Measurements from ENCODE around the gene RTEL1. TPM values are rescaled to one million over a fixed set of nuclear protein-coding genes. Genes with fewer than 3 reads are reported as not detected.

Gene RTEL1
- total RNA-seq, 1 experiment from 2014 or later, result 8.4 TPM

- no peak for DNase-seq (ENCODE audit: low read depth, low spot score)
- in situ Hi-C loops (cut with HindIII; ENCODE audit: low pct_unique_long_range_greater_than_20kb, low sequenced_read_pairs), result no loop called here
Measured at GRCh38 chr20:63690898-63691710, 33.0 kb downstream of the RTEL1 start.

DNA sequence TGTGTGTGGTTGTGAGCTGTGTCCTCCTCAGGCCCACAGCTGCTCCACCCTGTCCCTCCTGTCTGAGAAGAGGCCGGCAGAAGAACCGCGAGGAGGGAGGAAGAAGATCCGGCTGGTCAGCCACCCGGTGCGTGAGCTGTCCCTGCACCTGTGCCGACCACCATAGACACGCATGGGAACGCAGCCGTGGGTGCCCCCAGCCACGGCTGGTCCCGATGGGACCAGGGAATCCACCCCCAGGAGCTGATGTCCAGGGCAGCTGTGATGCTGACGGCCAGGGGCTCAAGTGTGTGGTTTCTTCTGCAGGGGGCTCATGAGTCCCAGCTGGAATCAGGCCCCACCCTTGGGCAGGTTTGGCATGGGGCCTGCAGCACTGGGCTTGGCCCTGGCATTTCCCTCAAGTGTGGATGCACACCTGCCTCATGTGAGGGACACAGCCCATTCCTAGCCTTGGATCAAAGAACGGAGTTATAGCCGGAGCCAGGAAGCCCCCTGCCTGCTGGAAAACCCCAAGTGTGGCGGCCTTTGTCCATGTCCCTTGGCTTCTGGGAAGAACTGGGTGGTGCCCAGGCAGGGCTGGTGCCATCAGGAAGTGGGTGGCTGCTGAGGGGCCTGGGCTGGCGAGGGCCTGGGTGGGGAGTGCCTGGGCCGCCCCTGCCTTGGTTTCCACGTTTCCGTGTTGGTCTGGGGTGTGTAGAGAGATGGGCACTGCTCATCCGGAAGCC lies 33.8 kb downstream of the RTEL1 start:
- in situ Hi-C loops (cut with HindIII; ENCODE audit: low pct_unique_long_range_greater_than_20kb, low sequenced_read_pairs), result no loop called here
- no peak for DNase-seq (ENCODE audit: low read depth, low spot score)

- DNase-seq (ENCODE audit: low read depth, low spot score), result peak; percentile 34
- in situ Hi-C loops (cut with HindIII; ENCODE audit: low pct_unique_long_range_greater_than_20kb, low sequenced_read_pairs), result no loop called here
Measured at GRCh38 chr20:63692436-63693082, 34.4 kb downstream of the RTEL1 start.

- in situ Hi-C loops (cut with HindIII; ENCODE audit: low pct_unique_long_range_greater_than_20kb, low sequenced_read_pairs), result no loop called here
- DNase-seq (ENCODE audit: low read depth, low spot score), result no peak
Measured at GRCh38 chr20:63693083-63693732, 35.1 kb downstream of the RTEL1 start.

DNA sequence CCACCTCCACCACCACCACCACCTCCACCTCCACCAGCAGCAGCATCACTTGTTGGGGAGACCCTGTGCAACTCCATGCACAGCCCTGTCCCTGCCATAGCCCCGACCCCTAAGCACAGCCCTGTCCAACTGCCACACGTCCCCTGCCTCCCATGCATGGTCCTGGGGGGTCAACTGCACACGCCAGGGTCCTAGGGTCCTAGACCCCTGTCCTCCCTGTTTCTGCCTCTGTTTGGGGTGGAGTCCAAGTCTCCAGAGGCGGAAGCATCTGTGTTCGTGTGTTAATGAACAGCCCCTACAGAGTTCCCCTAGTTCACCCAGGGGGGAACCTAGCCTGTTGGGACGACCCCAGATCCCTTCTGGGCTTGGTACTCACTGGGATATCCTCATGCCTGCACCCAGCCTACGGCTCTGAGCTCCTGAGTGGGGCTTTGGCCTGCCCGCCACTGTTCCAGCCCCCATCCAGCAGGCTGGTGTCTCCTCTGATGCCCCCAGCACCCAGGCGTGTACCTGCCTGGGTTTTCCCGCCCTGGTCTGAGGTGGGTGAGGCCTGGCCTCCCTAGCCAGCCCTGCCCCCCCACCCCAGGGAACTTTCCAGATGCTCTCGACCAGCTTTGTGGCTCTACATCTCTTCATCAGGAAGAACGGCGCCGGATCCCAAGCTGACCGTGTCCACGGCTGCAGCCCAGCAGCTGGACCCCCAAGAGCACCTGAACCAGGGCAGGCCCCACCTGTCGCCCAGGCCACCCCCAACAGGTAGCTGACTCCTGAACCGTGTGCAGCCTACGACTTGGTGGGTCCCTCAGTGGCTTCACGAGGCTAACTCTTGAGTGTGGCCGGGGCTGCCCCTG lies 35.8 kb downstream of the RTEL1 start:
- no peak for DNase-seq (ENCODE audit: low read depth, low spot score)
- in situ Hi-C loops (cut with HindIII; ENCODE audit: low pct_unique_long_range_greater_than_20kb, low sequenced_read_pairs), result no loop called here

DNA sequence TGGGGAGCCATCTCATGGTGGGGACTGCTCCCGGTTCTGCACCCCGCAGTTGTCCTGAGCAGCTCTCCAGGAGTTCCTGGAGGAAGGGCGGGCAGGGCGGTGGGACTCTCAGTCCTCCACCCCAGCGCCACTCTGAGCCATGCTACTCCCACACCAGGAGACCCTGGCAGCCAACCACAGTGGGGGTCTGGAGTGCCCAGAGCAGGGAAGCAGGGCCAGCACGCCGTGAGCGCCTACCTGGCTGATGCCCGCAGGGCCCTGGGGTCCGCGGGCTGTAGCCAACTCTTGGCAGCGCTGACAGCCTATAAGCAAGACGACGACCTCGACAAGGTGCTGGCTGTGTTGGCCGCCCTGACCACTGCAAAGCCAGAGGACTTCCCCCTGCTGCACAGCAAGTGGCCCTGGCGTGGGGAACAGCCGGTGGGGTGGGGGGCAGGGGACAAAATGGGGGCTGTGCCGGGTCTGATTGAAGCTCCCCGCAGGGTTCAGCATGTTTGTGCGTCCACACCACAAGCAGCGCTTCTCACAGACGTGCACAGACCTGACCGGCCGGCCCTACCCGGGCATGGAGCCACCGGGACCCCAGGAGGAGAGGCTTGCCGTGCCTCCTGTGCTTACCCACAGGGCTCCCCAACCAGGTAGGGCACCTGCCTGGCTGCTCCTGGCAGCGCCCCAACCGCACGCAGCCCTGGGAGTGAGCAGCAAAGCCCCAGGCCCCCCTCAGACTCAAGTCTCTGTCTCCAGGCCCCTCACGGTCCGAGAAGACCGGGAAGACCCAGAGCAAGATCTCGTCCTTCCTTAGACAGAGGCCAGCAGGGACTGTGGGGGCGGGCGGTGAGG lies 36.7 kb downstream of the RTEL1 start:
- DNase-seq (ENCODE audit: low read depth, low spot score), result no peak
- in situ Hi-C loops (cut with HindIII; ENCODE audit: low pct_unique_long_range_greater_than_20kb, low sequenced_read_pairs), result no loop called here

DNA sequence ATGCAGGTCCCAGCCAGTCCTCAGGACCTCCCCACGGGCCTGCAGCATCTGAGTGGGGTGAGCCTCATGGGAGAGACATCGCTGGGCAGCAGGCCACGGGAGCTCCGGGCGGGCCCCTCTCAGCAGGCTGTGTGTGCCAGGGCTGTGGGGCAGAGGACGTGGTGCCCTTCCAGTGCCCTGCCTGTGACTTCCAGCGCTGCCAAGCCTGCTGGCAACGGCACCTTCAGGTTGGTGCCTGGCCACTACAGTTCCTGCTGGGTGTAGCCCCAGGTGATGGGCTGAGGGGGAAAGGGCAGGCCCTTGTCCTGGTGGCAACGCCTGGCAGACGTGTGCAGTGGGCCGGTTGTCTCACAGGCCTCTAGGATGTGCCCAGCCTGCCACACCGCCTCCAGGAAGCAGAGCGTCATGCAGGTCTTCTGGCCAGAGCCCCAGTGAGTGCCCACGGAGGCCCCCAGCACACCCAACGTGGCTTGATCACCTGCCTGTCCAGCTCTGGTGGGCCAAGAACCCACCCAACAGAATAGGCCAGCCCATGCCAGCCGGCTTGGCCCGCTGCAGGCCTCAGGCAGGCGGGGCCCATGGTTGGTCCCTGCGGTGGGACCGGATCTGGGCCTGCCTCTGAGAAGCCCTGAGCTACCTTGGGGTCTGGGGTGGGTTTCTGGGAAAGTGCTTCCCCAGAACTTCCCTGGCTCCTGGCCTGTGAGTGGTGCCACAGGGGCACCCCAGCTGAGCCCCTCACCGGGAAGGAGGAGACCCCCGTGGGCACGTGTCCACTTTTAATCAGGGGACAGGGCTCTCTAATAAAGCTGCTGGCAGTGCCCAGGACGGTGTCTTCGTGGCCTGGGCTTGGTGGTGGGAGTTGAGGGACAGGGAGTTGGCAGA lies 37.6 kb downstream of the RTEL1 start:
- no peak for DNase-seq (ENCODE audit: low read depth, low spot score)
- in situ Hi-C loops (cut with HindIII; ENCODE audit: low pct_unique_long_range_greater_than_20kb, low sequenced_read_pairs), result no loop called here

DNA sequence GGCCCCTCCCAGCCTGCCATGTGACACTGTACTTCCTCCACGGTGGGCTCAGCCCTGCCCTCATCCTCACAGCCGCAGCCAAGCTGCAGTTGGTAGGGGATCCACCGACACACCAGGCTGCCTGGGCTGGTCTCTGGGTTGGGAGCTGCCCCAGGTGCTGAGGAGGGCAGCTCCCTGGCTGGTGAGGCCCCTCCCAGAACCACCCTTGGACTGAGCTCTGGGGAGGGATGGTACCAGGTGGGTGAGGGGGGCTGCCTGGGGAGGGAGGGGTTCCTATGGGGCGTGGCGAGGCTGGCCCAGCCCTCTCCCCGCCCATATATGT lies 38.2 kb downstream of the RTEL1 start:
- no peak for DNase-seq (ENCODE audit: low read depth, low spot score)
- in situ Hi-C loops (cut with HindIII; ENCODE audit: low pct_unique_long_range_greater_than_20kb, low sequenced_read_pairs), result no loop called here

GRCh38 chr20:63696628-63697356 lies 38.7 kb downstream of the RTEL1 start, which contains the start of gene TNFRSF6B:
TSS of gene TNFRSF6B (plus strand) at chr20:63696652. CDS start at chr20:63696768, 116 bp downstream.
- in situ Hi-C loops (cut with HindIII; ENCODE audit: low pct_unique_long_range_greater_than_20kb, low sequenced_read_pairs), result no loop called here
- no peak for DNase-seq (ENCODE audit: low read depth, low spot score)

- DNase-seq (ENCODE audit: low read depth, low spot score), result no peak
- in situ Hi-C loops (cut with HindIII; ENCODE audit: low pct_unique_long_range_greater_than_20kb, low sequenced_read_pairs), result no loop called here
Measured at GRCh38 chr20:63697357-63697867, 39.3 kb downstream of the RTEL1 start.

DNA sequence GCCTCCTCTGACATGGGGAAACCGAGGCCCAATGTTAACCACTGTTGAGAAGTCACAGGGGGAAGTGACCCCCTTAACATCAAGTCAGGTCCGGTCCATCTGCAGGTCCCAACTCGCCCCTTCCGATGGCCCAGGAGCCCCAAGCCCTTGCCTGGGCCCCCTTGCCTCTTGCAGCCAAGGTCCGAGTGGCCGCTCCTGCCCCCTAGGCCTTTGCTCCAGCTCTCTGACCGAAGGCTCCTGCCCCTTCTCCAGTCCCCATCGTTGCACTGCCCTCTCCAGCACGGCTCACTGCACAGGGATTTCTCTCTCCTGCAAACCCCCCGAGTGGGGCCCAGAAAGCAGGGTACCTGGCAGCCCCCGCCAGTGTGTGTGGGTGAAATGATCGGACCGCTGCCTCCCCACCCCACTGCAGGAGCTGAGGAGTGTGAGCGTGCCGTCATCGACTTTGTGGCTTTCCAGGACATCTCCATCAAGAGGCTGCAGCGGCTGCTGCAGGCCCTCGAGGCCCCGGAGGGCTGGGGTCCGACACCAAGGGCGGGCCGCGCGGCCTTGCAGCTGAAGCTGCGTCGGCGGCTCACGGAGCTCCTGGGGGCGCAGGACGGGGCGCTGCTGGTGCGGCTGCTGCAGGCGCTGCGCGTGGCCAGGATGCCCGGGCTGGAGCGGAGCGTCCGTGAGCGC lies 39.9 kb downstream of the RTEL1 start:
- in situ Hi-C loops (cut with HindIII; ENCODE audit: low pct_unique_long_range_greater_than_20kb, low sequenced_read_pairs), result no loop called here

DNA sequence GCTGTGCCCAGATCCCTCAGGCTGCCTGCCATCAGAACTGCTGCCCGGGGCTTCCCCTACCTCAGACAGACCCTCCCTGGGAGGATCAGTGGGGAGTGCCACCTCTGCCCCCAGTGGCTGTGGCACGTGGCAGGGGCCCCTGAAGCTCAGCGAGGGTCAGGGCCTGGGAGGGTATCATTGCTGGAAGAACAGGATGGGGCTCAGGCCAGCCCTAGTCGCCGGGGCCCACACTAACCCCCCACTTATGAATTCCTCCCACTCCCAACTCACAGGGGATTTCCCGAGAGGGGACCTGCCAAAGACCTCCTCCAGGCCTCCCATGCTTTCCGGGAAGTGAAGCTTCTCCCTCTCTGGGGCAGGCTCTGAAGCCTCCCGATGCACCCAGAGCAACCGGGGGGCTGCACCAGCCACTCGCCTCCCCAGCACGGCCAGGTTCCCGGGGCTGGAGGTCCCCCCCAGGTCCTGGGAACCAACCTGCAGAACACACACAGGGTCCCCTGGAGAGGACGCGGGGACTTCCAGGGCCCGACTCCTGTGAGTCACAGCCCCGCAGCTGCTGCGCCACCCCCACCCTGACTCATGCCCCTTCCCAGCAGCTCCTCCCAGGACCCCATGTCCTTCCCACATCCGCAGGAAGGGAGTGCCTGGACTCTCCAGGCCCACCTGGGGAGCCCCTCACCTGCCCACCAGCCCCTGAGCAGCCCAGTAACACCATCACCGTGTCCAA lies 40.8 kb downstream of the RTEL1 start:
- in situ Hi-C loops (cut with HindIII; ENCODE audit: low pct_unique_long_range_greater_than_20kb, low sequenced_read_pairs), result no loop called here

More for the DNA sequence above, 39.9 kb downstream of the RTEL1 start:
- no peak for DNase-seq (ENCODE audit: low read depth, low spot score)

GRCh38 chr20:63699466-63700198 lies 41.5 kb downstream of the RTEL1 start:
- in situ Hi-C loops (cut with HindIII; ENCODE audit: low pct_unique_long_range_greater_than_20kb, low sequenced_read_pairs), result no loop called here

More for the DNA sequence above, 40.8 kb downstream of the RTEL1 start:
- no peak for DNase-seq (ENCODE audit: low read depth, low spot score)

More at GRCh38 chr20:63699466-63700198, 41.5 kb downstream of the RTEL1 start:
- no peak for DNase-seq (ENCODE audit: low read depth, low spot score)
